Measurements from ENCODE around the gene VCL.

DNA sequence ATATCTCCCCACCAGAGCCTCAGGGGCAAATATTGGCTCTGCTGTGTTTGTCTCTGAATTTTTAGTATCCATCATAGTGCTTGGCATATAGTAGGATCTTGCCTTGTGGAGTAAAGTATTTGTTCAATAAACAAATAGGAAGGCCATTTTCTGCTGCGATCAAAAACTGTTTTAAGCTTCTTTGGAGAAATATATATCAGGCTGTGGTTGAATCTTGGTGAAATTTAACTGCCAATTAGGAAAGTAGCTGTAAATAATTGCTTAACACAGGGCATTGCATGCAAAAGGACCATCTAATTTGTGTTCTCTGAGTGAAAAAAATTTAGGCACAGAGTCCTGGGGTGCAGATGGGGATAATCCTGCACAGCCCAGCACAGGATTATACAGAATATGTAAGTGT, 15.1 kb downstream of the VCL start:
- TF ChIP-seq, protein P1, sequence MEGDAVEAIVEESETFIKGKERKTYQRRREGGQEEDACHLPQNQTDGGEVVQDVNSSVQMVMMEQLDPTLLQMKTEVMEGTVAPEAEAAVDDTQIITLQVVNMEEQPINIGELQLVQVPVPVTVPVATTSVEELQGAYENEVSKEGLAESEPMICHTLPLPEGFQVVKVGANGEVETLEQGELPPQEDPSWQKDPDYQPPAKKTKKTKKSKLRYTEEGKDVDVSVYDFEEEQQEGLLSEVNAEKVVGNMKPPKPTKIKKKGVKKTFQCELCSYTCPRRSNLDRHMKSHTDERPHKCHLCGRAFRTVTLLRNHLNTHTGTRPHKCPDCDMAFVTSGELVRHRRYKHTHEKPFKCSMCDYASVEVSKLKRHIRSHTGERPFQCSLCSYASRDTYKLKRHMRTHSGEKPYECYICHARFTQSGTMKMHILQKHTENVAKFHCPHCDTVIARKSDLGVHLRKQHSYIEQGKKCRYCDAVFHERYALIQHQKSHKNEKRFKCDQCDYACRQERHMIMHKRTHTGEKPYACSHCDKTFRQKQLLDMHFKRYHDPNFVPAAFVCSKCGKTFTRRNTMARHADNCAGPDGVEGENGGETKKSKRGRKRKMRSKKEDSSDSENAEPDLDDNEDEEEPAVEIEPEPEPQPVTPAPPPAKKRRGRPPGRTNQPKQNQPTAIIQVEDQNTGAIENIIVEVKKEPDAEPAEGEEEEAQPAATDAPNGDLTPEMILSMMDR (conservative IDR thresholded peaks at IDR 0.05 in 1 of 2, IDR thresholded peaks at IDR 0.05 in 1 of 2; ENCODE audit: low read depth in 1 of 2, low read length in 2 of 2) = no peak
- TF ChIP-seq EZH2 (IDR thresholded peaks at IDR 0.05; ENCODE audit: low read length, missing control alignments) = no peak
